HG02852 (cell line): ENCODE results near the gene GHITM.
"Not testable (repeated sequence)": the region's sequence is repeated elsewhere in the genome, so short reads cannot be mapped to it uniquely, and the experiment has no call there.

ENCODE experiments used
- ATAC-seq: cut with Tn5 transposase; IDR thresholded peaks from one replicate; pipeline ENCODE4 v1.9.1; 2021; ENCODE audit warnings: mild to moderate bottlenecking, moderate library complexity; ENCODE audit not compliant: unreplicated experiment

Gene GHITM

GRCh38 chr10:84147347-84147746 lies 8.0 kb downstream of the GHITM start:
- ATAC-seq, result no peak

GRCh38 chr10:84148006-84148597 lies 8.8 kb downstream of the GHITM start:
- peak; percentile 70 for ATAC-seq

- no peak for ATAC-seq
Observed at GRCh38 chr10:84149854-84150253, 10.5 kb downstream of the GHITM start.

GRCh38 chr10:84152769-84153168 lies 13.5 kb downstream of the GHITM start:
- no peak for ATAC-seq

GRCh38 chr10:84155521-84155920 lies 16.2 kb downstream of the GHITM start:
- no peak for ATAC-seq

GRCh38 chr10:84156009-84156408 lies 16.7 kb downstream of the GHITM start:
- ATAC-seq, result no peak

GRCh38 chr10:84156768-84157167 lies 17.5 kb downstream of the GHITM start:
- no peak for ATAC-seq

- no peak for ATAC-seq
Observed at GRCh38 chr10:84158061-84158460, 18.8 kb downstream of the GHITM start.

GRCh38 chr10:84158550-84158949 lies 19.2 kb downstream of the GHITM start:
- no peak for ATAC-seq

- ATAC-seq, result no peak
Observed at GRCh38 chr10:84159076-84159685, 19.9 kb downstream of the GHITM start.

GRCh38 chr10:84160663-84161362 lies 21.5 kb downstream of the GHITM start:
- ATAC-seq, result no peak

- no peak for ATAC-seq
Observed at GRCh38 chr10:84163996-84164395, 24.7 kb downstream of the GHITM start.

- ATAC-seq, result no peak
Observed at GRCh38 chr10:84164442-84164841, 25.1 kb downstream of the GHITM start.

GRCh38 chr10:84166620-84167288 lies 27.4 kb downstream of the GHITM start:
- peak; percentile 66 for ATAC-seq

GRCh38 chr10:84167289-84167653 lies 28.0 kb downstream of the GHITM start:
- peak; percentile 11 for ATAC-seq

GRCh38 chr10:84168382-84168781 lies 29.1 kb downstream of the GHITM start:
- not testable (repeated sequence) for ATAC-seq

GRCh38 chr10:84171237-84171636 lies 31.9 kb downstream of the GHITM start:
- not testable (repeated sequence) for ATAC-seq

- ATAC-seq, result peak; percentile 33
Observed at GRCh38 chr10:84171700-84172466, 32.6 kb downstream of the GHITM start.

- peak; percentile 55 for ATAC-seq
Observed at GRCh38 chr10:84172467-84173356, 33.4 kb downstream of the GHITM start.

GRCh38 chr10:84173501-84173929 lies 34.2 kb downstream of the GHITM start, which contains the start of gene GPR15LG:
Gene GPR15LG (plus strand): TSS chr10:84173801. CDS start chr10:84173852, 51 bp downstream.
- ATAC-seq, result peak; percentile 14
